ENCODE data around the gene CYP27A1. TPM values are rescaled to one million over a fixed set of nuclear protein-coding genes. Genes with fewer than 3 reads are reported as not detected.

Gene CYP27A1
- total and polyA plus RNA-seq, 2 of the 4 experiments (the other 2 are of a cell fraction), result 5.2 to 5.3 TPM

DNA sequence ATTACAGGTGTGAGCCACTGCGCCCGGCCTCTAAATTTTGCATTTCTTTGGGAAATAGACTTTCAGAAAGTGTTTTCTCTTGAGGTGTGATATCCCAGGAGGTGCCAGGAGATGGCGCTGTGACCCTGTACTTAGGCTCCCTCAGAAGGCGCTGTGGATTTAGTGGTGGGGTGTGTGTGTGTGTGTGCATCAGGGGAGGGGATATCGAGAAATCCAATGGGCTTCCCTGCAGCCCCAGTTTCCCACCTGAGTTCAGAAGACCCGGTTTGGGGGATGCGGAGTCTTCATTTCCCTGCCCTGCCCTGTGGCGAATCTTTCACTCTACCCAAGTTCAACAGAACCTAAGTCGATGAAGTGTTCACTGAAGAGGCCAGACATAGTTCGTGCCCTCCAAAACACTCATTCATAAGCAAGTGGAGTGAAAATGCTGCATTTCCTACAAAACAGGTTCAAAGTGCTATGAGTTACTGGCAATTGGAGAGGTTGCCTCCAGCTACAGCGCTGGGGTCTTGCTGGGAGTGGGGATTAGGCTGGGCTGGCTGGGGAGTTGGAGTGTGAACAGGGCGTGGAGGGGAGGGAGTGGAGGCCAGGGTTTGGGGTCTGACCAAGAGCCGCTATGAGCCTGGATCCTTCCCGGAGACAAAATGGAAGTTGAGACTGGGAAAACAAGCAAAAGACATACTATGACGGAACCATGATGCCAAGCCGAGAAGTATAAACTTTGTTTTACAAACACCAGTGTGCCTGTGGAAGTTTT, 71.1 kb downstream of the CYP27A1 start:
- Histone ChIP-seq H2BK15ac (ENCODE audit: low read depth, low read length) (no peak overlapping the region), H3K18ac (ENCODE audit: low read depth, low read length) (no peak overlapping the region), H3K9me1 (ENCODE audit: insufficient read depth, low read length) (no peaks in the 10 kb centered on the region), H3K4me2 (ENCODE audit: low read depth, low read length) (no peak overlapping the region), H3K4ac (ENCODE audit: low read depth, low read length) (no peak overlapping the region), H2AK5ac (ENCODE audit: low read depth, low read length) (no peak overlapping the region), H3K56ac (ENCODE audit: extremely low read depth, insufficient read depth, low read length) (no peak overlapping the region), H3K27ac (ENCODE audit: insufficient read depth, low read length) (no peak overlapping the region), H4K20me1 (ENCODE audit: insufficient read depth, low read length) (no peaks in the 10 kb centered on the region; the same call in 1 of the 2 replicates), H3K79me1 (ENCODE audit: low read depth in 1 of 2, low read length in 2 of 2) (no peaks in the 10 kb centered on the region), H3K23ac (ENCODE audit: low read depth, low read length) (no peak overlapping the region), H3K14ac (replicated peaks; ENCODE audit: low read depth, low read length) (no peak overlapping the region), H2BK120ac (ENCODE audit: low read depth, low read length) (no peak overlapping the region), H4K5ac (ENCODE audit: low read depth, low read length) (no peak overlapping the region), H4K8ac (ENCODE audit: low read depth in 2 of 2, low read length in 2 of 2) (no peak overlapping the region), H3K27me3 (ENCODE audit: control insufficient read depth, insufficient read depth, low read length) (peaks cover 57% of the 10 kb centered on the region), H4K91ac (ENCODE audit: insufficient read depth, low read depth, low read length) (no peak overlapping the region), H3K4me1 (ENCODE audit: control insufficient read depth, insufficient read depth, low read length) (no peaks in the 10 kb centered on the region), H3K9ac (ENCODE audit: low read depth, low read length) (no peak overlapping the region), H2BK20ac (ENCODE audit: low read depth, low read length) (no peak overlapping the region), H3K36me3 (ENCODE audit: control insufficient read depth, insufficient read depth, low read length) (no peaks in the 10 kb centered on the region), H2AFZ (replicated peaks; ENCODE audit: low read length, poor library complexity) (no peak overlapping the region), H3K9me3 (ENCODE audit: control insufficient read depth, insufficient read depth, low read length) (peaks cover 3% of the 10 kb centered on the region; the same call in 1 of the 2 replicates), H3K4me3 (ENCODE audit: insufficient read depth, low read depth, low read length) (no peak overlapping the region), H2BK5ac (ENCODE audit: low read depth, low read length, poor library complexity, severe bottlenecking) (no peak overlapping the region), H2AK9ac (replicated peaks; ENCODE audit: low read depth, low read length, poor library complexity) (no peak overlapping the region)
- peak; percentile 78 for ATAC-seq (ENCODE audit: low read depth)
- dilution Hi-C loops (cut with HindIII; ENCODE audit: low sequenced_read_pairs, unreplicated experiment) (no loop called here), intact Hi-C loops (cut with micrococcal nuclease) (loop anchor here (2.0 kb wide), 1 partner anchor 46 kb away; no protein-coding TSS in a partner anchor), in situ Hi-C loops (cut with MboI; ENCODE audit: low sequenced_read_pairs) (no loop called here)
- BruUV-seq (replicated peaks), result no TSS peak
- DNase-seq, result peak; percentile 52
- 35% methylated on average over 2 of the region's 16 CpGs; no CpG with 5 or more reads in 1 of the 2 experiments for WGBS, 2 experiments (ENCODE audit: extremely low coverage in 2 of 2, insufficient read length in 1 of 2)
- TF ChIP-seq POLR2A (IDR thresholded peaks at IDR 0.05; ENCODE audit: low read depth, low read length) (no peak), FOS (IDR thresholded peaks at IDR 0.05; ENCODE audit: low read depth, low read length) (no peak), CEBPB (IDR thresholded peaks at IDR 0.05; ENCODE audit: low read depth, low read length) (no peak), RAD21 (IDR thresholded peaks at IDR 0.05; ENCODE audit: low read length) (peak; percentile 75), SMC3 (IDR thresholded peaks at IDR 0.05; ENCODE audit: low read depth, low read length) (peak; percentile 36; the same call in 1 of the 2 replicates), MAZ (IDR thresholded peaks at IDR 0.05; ENCODE audit: borderline replicate concordance, low read depth, low read length) (no peak), RCOR1 (IDR thresholded peaks at IDR 0.05; ENCODE audit: insufficient replicate concordance, low read length) (no peak), BHLHE40 (IDR thresholded peaks at IDR 0.05; ENCODE audit: low read depth, low read length) (no peak), CHD1 (IDR thresholded peaks at IDR 0.05; ENCODE audit: low read depth, low read length) (no peak)
- TF ChIP-seq, protein P1, sequence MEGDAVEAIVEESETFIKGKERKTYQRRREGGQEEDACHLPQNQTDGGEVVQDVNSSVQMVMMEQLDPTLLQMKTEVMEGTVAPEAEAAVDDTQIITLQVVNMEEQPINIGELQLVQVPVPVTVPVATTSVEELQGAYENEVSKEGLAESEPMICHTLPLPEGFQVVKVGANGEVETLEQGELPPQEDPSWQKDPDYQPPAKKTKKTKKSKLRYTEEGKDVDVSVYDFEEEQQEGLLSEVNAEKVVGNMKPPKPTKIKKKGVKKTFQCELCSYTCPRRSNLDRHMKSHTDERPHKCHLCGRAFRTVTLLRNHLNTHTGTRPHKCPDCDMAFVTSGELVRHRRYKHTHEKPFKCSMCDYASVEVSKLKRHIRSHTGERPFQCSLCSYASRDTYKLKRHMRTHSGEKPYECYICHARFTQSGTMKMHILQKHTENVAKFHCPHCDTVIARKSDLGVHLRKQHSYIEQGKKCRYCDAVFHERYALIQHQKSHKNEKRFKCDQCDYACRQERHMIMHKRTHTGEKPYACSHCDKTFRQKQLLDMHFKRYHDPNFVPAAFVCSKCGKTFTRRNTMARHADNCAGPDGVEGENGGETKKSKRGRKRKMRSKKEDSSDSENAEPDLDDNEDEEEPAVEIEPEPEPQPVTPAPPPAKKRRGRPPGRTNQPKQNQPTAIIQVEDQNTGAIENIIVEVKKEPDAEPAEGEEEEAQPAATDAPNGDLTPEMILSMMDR (conservative IDR thresholded peaks at IDR 0.05; ENCODE audit: low read depth, low read length), result peak; percentile 72
- TF ChIP-seq, protein P2, sequence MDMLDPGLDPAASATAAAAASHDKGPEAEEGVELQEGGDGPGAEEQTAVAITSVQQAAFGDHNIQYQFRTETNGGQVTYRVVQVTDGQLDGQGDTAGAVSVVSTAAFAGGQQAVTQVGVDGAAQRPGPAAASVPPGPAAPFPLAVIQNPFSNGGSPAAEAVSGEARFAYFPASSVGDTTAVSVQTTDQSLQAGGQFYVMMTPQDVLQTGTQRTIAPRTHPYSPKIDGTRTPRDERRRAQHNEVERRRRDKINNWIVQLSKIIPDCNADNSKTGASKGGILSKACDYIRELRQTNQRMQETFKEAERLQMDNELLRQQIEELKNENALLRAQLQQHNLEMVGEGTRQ (IDR thresholded peaks at IDR 0.05; ENCODE audit: low read depth, low read length), result no peak
- TF ChIP-seq, protein P3, sequence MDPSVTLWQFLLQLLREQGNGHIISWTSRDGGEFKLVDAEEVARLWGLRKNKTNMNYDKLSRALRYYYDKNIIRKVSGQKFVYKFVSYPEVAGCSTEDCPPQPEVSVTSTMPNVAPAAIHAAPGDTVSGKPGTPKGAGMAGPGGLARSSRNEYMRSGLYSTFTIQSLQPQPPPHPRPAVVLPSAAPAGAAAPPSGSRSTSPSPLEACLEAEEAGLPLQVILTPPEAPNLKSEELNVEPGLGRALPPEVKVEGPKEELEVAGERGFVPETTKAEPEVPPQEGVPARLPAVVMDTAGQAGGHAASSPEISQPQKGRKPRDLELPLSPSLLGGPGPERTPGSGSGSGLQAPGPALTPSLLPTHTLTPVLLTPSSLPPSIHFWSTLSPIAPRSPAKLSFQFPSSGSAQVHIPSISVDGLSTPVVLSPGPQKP (IDR thresholded peaks at IDR 0.05; ENCODE audit: borderline replicate concordance, low read depth, low read length), result no peak
- ChIA-PET CTCF (interaction anchor here (0.5 to 1.3 kb wide), 7 partner anchors 23 to 166 kb away, joined by 3 to 4 read pairs (median 3); no protein-coding TSS in a partner anchor), POLR2A (ENCODE audit: unreplicated experiment) (no interaction called here)

Measured in IMR-90 (cell line).